Hematopoietic multipotent progenitor cell treated with erythropoietin and hydrocortisone succinate and interleukin-3 and kit ligand, for 6 days (in vitro differentiated cells): ENCODE results near the gene LGR5.
A peak's percentile ranks its signal among the peaks of the same experiment; 100 is the strongest.

Experiments used
- DNase-seq: peaks from one replicate; pipeline ENCODE4 v3.0.0-alpha.2; 2015

Gene LGR5, protein sequence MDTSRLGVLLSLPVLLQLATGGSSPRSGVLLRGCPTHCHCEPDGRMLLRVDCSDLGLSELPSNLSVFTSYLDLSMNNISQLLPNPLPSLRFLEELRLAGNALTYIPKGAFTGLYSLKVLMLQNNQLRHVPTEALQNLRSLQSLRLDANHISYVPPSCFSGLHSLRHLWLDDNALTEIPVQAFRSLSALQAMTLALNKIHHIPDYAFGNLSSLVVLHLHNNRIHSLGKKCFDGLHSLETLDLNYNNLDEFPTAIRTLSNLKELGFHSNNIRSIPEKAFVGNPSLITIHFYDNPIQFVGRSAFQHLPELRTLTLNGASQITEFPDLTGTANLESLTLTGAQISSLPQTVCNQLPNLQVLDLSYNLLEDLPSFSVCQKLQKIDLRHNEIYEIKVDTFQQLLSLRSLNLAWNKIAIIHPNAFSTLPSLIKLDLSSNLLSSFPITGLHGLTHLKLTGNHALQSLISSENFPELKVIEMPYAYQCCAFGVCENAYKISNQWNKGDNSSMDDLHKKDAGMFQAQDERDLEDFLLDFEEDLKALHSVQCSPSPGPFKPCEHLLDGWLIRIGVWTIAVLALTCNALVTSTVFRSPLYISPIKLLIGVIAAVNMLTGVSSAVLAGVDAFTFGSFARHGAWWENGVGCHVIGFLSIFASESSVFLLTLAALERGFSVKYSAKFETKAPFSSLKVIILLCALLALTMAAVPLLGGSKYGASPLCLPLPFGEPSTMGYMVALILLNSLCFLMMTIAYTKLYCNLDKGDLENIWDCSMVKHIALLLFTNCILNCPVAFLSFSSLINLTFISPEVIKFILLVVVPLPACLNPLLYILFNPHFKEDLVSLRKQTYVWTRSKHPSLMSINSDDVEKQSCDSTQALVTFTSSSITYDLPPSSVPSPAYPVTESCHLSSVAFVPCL

GRCh38 chr12:71439613-71440344, at the start of gene LGR5:
LGR5 (plus strand) TSS chr12:71439798; CDS start chr12:71440081, 283 bp downstream.
- DNase-seq: no peak

GRCh38 chr12:71392521-71393145, 47.0 kb upstream of the LGR5 start:
- DNase-seq: peak; percentile 86

DNA sequence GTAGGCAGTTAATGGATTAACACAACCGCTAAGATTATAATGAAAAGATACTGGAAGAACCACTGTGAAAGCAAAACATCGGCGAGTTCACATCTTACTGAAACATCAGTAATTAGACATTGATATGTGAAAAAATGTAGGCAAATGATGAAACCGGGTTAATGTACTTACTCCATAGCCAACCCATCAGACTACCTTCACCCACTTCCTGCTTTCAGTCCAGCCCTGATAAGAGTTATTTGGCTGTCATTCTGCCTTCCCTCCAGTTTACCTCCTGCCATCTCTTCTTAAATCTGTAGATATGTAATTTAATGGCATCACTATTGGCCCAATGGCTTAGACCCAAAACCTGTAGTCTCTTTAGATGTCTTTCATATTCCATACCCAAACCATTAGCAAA, 46.0 kb upstream of the LGR5 start:
- DNase-seq: peak; percentile 24

DNA sequence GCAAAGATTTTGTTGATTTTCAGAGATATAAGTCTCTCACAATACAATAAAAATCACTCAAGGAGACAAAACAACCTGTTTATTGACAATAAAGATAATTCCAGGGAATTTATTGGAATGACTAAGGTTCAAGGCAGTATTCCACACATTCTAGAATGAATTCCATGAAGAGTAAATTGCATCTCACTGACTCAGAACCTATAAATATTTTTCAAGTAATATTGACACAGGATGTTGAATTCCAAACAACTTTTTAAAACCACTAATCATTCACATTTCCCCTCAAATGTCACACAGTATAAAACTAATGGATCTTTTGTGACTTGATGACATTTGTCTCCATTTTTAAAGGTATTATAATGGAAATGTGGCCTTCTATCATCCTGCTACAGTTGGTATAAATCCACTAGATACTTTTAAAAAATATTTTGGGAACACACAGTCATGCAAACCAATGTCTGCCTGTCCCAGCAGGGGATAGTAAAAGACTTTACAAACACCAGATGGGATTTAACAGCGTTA, 42.1 kb upstream of the LGR5 start:
- no peak for DNase-seq

DNA sequence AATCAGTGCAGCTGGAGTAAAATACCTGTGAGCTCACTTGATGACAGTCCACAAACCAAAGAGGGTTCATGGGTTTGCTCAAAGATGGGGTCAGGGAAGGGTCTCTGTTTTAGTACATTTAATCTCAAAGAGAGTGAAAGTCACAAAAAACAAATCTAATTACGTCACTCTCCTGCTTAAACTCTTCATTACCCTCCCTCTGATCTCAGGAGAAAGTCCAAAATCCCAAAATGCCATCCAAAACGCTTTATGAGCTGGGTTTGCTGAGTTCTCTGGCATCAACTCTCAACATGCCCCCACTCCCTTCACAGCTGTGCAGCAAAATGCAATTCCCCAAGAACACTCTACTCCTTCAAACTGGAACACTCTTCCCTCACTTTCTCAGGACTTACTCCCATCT, 40.4 kb upstream of the LGR5 start:
- no peak for DNase-seq

GRCh38 chr12:71400481-71400880, 39.1 kb upstream of the LGR5 start:
- no peak for DNase-seq

GRCh38 chr12:71405884-71406283, 33.7 kb upstream of the LGR5 start:
- no peak for DNase-seq

GRCh38 chr12:71407732-71408131, 31.9 kb upstream of the LGR5 start:
- DNase-seq: no peak

DNA sequence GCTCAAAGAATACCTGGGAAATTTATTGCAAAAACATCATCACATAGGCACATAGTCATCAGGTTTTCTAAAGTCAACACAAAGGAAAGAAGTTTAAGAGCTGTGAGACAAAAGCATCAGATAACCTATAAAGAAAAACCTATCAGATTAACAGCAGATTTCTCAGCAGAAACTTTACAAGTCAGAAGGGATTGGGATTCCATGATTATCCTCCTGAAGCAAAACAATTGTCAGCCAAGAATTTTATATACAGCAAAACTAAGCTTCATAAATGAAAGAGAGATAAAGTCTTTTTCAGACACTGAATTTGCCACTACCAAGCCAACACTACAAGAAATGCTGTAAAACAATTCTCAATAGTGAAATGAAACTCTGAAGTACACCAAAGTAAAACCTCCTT, 28.8 kb upstream of the LGR5 start:
- DNase-seq: no peak

DNA sequence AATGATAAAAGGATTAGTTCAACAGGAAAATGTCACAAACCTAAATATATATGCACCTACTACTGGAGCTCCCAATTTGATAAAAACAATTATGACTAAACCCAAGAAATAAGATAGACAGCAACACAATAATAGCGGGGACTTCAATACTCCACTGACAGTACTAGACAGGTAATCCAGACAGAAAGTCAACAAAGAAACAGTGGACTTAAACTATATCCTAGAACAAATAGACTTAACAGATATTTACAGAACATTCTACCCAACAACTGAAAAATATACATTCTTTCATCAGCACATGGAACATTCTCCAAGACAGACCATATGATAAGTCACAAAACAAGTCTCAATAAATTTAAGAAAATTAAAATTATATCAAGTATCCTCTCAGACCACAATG, 28.0 kb upstream of the LGR5 start:
- DNase-seq: no peak

GRCh38 chr12:71415336-71416231, 24.0 kb upstream of the LGR5 start:
- DNase-seq: peak; percentile 89

- DNase-seq: no peak
Observed at GRCh38 chr12:71417181-71417580, 22.4 kb upstream of the LGR5 start.

GRCh38 chr12:71420775-71421406, 18.7 kb upstream of the LGR5 start:
- DNase-seq: no peak

DNA sequence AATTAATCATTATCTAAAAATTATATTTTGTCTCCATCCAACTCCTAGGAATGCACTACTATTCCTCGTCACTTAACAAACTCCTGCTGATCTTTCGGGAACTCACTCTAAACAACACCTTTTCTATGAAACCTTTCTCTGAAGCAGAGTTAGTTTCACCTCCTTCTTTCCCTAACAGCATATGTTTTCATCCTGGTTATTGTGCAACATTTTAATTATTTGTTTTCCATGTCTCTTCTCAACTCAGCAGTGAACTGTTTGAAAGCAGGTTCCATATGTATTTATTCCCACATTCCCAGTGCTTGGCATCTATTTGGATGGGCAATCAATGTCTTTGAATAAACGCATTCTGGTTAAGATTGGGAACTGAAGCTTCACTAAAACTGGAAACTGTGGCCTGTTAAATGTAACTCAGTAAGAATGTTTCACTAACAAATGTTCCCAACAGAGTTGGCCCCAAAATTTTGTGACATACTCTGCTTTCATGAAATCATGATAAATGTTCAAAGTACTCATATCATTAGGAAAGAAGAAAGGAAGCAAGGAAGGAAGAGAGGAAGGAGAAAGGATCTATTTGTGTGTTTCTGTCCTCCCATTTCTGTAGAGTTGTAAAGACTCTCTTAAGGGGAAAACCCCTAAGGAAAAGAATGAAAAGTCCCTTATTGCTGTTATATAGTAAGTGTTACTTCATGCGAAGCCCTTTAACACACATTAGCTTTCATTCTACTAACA, 13.9 kb upstream of the LGR5 start:
- DNase-seq: no peak

DNA sequence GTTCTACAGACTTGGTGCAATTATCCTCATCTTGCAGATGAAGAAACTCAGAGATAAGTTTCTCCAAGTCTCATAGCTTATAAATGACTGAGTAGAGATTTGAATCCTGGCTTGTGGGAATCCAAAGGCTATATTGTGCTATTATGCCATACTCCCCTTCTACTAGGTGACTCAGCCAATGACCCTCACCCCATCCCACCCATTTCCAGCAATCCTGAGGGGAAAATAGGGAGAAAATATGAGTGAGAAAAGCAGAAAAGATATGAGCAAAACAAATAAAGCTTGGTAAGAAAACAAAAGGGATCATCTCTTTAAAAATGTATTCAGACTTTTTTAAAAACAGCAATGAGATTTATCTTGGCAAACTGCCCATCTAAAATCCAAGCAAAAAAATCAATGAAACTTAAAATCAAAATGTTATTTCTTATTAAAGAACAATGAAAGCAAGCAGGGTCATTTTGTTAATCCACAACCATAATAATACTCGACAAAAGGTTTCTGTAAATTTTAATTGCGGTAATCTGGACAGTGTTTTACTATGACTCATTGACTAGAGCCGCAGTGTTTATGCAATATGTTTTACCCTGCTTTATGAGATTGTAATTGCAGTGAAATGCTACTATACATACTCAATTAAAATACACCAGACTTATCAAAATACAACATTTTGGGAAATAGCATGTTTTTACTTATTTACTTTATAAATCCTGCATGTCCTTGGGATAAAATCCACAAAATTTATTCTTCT, 13.1 kb upstream of the LGR5 start:
- DNase-seq: no peak

- no peak for DNase-seq
Observed at GRCh38 chr12:71430756-71431155, 8.8 kb upstream of the LGR5 start.

DNA sequence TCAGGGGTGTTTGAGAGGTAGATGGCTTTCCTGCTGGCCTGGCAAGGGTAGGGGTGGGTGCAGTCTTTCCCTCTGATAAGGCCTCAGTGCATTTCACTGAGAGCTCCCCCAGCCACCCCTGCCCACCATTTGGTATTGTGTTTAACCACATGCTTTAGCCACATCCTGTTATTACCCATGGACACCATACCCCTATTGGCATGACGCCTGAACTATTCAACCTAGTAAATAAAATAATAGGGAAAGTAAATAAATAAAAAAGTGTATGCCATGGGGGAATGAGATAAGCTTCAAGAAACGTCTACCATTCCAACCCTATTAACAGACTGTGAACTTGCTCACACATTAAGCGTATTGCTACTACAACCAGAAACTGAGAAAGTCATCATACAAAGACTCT, 7.6 kb upstream of the LGR5 start:
- no peak for DNase-seq

DNA sequence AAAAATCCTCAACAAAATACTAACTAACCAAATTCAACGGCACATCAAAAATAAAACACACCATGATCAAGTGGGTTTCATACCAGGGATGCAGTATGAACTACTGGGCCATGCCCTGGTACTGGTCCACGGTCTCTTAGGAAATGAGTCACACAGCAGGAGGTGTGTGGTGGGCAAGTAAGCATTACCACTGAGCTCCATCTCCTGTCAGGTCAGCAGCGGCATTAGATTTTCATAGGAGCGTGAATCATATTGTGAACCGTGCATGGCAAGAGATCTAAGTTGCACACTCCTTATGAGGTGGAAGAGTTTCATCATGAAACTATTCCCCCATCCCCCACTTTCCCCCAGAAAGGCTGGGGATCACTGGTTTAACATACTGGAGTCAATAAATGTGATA, 6.7 kb upstream of the LGR5 start:
- no peak for DNase-seq

DNA sequence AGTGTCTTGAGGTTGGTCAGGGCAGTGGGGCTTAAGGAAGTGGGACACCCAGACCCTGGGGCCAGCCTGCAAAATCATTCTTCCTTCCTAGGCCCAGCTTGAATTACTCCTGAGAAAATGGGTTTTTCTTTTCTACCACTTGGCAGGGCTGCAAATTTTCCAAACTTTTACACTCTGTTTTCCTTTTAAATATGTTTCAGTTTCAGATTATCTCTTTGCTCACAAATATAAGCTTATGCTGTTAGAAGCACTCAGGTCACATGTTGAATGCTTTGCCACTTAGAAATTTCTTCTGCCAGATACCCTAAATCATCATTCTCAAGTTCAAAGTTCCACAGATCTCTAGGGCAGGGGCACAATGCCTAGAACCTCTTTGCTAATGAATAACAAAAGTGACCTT, 2.9 kb upstream of the LGR5 start:
- no peak for DNase-seq
